GM21619 (cell line): ENCODE data around the gene USP32.
"Not testable (repeated sequence)": the region's sequence is repeated elsewhere in the genome, so short reads cannot be mapped to it uniquely, and the experiment has no call there.

Experiments
- ATAC-seq: cut with Tn5 transposase; IDR thresholded peaks from one replicate; pipeline ENCODE4 v1.9.1; 2021; ENCODE audit not compliant: unreplicated experiment

Gene USP32

DNA sequence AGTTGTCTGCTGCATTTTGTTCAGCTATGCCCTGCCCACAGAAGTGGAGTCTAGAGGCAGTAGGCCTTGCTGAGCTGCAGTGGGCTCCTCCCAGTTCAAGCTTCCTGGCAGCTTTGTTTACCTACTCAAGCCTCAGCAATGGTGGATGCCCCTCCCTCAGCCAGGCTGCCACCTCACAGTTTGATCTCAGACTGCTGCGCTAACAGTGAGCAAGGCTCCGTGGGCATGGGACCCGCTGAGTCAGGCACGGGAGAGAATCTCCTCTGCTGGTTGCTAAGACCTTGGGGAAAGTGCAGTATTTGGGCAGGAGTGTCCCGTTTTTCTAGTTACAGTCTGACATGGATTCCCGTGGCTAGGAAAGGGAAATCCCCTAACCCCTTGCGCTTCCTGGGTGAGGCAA lies 49.4 kb downstream of the USP32 start:
- not testable (repeated sequence) for ATAC-seq

DNA sequence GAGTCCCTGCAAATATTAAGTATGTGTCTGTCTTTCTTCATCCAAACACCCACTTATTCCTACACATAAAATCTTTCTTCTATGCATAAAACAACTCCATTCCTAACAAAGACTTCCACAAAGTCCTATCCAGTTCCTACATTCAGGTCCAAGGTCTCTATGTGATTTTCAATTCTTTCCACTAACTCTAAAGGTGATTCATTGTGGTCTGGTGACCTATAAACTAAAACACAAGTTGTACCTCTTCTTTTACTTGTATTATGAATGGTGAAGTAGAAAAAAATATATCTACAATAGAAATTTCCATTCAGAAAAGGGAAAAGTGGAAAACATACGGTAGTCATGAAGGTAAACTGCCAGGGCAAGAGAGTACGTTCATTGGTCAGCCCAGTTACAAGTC lies 56.6 kb downstream of the USP32 start:
- no peak for ATAC-seq

DNA sequence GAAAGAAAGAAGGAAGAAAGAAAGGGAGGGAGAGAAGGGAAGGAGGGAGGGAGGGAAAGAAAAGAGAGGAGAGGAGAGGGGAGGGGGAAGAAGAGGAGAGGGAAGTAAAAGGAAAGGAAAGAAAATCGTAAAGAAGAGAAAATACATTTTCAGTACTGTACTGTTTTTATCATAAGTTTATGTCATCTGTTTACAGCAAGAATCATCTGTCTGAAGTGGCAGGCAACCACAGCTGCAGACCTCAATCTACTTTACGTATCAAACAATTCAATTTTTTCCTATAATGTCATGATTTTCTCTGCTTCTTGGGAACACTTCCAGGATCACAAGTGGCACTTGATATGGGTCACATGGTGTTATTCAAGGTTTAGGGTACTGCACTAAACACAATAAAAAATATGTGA lies 58.3 kb downstream of the USP32 start:
- no peak for ATAC-seq

DNA sequence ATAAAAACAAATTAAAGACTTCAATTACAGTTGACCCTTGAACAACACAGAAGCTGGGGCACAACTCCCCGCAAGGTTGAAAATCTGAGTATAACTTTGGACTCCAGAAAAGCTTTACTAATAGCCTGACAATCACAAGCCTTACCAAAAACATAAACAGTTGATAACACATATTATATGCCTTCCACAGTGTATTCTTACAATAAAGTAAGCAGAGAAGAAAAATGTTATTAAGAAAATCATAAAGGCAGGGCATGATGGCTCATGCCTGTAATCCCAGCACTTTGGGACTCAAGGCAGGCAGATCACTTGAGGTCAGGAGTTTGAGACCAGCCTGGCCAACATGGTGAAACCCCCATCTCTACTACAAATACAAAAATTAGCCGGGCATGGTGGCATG lies 58.9 kb downstream of the USP32 start:
- ATAC-seq = not testable (repeated sequence)

DNA sequence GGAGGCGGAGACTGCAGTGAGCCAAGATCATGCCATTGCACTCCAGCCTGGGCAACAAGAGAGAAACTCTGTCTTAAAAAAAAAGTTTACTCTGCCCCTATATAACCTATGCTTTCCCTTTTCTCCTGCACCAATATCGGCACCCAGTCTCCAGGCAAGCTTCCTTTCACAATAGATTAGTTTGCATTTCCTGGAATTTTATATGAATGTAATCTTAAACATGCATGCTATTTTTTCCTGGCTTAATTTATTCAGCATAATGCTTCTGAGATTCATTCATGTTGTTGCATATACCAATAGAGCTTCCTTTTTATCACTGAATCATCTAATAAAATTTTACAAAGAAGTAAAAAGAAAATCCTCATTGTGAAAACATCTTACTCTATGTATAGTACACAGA lies 59.4 kb downstream of the USP32 start:
- no peak for ATAC-seq

DNA sequence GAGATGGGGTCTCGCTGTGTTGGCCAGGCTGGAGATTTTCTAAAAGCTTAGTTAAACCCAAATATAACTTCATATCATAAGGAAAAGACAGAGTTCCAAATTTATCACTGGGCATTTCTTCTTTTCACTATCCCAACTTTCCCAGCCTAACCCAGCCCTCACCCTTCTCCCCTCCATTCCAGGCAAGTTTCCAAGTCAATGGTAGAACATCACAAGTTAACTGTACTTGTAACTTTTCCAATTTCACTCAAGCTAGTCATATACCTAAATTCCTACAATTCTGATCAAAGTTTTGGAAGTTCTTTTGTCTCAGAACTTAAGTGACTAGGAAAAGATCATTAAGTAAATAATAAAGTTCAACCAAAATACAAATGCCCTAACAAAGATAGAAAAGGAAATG lies 61.2 kb downstream of the USP32 start:
- no peak for ATAC-seq

DNA sequence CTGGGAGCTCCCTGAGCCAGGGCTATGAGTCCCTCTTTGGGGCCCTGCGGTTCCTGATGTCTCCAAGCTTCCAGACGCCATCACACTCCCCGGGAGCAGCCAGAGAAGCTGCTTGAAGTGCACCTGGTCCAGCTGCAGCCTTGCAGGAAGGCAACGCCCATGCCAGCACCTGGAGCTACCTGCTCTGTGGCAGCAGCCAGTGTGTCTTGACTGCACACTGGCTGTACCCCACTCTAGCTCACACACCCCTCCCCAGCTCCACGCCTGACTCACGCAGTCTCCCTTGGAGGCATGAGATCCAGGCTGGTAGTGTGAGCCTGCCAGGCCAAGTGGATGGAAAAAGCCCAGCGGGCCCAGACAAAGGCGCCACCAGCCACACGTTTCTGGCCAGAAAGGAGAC lies 63.3 kb downstream of the USP32 start:
- no peak for ATAC-seq

DNA sequence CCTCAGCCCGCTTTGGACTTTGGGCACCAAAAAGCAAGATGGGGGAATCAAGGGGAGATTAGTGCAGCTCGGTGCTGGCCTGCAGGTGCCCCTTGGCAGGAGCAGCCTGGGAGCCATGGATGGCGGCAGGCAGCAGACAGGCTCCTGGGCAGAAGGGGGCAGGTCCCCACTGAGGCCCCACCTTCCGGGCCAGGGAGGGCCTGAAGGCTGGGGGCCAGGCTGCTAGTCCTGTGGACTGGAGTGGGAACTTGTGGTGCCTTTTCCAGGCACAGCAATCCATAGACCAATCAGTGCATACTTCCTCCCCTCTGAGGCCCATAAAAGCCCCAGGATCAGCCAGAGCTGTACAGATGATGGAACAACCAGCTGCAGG lies 64.0 kb downstream of the USP32 start:
- no peak for ATAC-seq

DNA sequence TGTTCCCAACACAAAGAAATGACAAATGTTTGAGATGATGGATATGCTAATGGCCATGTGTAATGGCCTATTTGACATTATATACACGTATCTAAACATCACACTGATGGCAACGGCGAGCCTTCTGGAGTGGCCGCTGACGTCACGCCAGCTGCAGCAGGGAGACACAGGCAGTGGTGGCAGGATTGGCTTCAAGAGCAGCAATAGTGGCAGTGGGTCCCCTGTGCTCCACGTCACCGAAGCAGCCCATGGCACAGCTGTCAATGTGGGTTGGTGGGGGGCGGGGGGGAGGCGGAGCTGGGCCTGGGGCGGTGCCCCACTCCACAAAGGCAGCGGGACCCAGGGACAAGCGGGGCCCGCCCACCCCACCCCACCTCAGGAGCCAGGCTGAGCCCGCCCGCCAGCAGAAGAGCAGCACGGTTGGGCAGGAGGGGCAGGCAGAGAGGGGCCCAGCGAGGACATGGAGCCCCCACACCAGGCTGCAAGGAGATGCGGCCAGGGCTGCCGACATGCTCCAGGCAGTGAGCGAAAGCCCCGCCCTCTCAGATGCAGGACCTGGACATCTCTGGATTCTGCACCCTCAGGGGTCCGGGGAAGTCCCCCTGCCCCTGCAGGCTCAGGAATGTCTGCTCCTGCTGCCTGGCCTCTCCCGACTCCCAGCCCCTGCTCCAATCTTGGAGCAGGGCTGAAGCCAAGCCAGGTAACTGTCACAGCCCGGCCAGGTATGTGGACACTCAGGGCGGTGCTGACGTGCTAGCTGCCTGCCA lies 64.6 kb downstream of the USP32 start:
- ATAC-seq = no peak

DNA sequence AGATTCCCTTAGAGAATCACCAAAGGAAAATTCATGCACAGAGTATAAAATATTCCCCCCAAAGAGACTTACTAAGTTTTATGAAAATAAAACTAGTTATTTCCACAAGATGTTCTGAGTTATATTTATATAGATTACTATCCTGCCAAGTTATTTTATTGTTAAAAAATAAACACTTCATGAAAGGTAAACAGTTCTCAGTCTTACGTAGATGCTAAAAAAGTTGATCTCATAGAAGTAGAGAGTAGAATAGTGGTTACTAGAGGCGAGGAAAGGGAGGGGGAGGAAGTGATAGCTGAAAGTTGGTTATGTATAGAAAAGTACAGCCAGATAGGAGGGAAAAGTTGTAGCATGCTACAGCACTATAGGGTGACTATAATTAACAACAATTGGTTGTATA lies 65.2 kb downstream of the USP32 start:
- ATAC-seq = no peak

DNA sequence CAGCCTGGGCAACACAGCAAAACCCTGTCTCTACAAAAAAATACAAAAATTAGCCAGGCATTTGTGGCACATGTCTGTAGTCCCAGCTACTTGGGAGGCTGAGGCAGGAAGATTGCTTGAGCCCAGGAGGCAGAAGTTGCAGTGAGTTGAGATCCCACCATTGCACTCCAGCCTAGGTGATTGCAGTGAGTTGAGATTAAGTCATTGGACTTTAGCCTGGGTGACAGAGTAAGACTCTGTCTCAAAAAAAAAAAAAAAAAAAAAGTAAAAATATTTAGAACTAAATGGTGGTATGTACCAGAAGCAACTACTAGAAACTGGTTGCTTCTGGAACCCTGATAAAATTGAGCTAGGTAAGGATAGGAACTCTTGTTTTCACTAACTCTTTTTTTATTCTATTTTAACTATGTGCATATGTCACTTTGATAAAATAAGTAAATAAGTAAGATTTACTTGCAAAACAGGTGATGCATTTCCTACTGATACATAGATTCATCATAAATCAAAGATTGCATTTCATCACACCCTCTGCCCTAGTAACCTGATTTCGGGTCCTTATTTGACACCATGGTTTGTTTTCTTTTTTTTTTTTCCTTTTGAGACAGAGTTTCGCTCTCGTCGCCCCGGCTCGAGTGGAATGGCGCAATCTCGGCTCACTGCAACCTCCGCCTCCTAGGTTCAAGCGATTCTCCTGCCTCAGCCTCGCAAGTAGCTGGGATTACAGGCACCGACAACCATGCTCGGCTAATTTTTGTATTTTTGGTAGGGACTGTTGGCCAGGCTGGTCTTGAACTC lies 66.0 kb downstream of the USP32 start:
- ATAC-seq = no peak

DNA sequence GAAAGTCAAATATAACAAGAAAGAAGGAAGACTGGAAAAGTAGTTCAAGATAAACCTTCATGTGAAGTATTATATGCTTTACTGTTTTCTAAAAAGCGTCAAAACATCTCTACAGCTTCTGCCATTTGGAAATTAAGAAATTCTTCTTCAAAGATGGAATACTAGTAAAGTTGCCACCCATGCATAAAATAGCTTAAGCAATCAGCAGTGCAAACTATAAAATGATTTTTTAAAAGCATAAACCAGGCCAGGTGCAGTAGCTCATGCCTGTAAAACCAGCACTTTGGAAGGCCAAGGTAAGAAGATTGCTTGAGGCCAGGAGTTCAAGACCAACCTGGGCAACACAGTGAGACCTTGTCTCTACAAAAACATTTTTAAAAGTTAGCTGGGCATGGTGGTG lies 68.2 kb downstream of the USP32 start:
- ATAC-seq = no peak

DNA sequence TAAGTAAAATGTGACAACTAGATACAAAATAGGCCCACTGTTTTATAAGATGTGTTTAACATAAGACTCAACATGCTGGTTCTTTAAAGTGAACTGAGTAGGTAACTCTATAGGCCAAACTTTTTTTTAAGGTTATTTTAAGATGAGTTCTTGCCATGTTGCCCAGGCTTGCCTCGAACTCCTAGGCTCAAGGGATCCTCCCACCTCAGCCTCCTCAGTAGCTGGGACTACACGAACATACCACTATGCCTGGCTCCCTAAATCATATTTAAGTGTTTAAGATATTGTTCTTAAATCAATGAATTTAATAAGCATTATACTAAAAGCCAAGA lies 69.9 kb downstream of the USP32 start:
- ATAC-seq = no peak

DNA sequence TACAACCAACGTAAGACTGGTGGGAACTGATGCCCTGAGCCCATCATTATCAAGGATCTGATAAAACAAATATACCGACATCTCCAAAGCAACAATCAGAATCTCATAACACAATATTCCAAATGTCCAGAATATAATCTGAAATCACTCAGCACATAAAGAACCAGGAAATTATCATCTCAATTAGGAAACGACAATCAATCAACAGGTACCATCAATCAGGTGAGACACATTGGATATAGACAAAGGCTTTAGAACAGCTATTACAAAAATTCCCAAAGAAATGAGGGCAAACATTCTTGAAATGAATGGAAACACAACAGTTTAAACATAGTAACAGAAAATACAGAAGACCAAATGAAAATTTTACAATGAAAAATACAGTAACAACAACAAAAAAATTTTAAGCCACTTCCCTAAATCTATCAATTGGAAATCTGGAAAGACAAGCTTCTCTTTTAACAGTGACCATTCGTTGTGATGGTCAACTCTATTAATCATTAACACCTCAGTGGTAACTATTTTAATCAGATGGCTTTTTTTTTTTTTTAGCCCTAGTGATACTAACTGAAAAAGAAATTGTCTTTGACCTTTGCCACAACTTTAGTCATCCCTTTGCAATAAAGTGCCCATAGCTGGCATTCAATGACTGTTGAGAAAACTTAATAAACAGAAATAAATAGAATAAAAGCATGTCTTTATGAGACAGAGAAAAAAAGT lies 70.4 kb downstream of the USP32 start:
- ATAC-seq = no peak

DNA sequence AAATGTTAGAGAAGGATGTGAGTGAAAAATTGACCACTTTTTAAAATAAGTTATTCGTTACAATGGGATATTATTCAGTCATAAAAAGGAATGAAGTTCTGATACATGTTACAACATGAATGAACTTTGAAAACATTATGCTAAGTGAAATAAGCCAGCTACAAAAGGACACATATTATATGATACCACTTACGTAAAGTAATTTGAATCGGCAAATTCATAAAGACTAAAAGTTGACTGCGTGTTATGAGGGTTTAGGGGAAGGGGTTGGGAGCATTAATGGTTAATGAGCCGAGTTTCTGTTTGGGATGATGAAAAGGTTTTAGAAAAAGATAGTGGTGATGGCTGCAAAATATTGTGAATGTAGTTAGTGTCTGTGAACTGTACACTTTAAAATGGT lies 73.1 kb downstream of the USP32 start:
- ATAC-seq = no peak

DNA sequence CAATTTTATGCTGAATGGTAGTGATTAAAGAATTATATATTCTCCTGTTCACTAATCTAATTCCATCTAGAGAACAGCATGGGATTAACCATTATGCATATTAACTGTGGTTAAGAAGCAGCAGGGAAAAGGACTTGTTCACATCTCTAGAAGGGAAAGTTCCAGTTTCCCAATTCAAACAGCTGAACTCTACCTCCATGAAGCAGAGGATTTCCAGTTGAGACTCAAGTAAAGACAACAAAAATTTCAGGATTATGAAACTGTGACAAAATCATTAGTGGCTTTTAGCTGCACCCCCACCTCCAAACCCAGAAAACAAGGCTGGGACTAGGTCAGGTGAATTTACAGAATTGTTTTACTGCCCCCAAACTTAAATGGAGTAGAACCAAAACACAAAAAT lies 73.6 kb downstream of the USP32 start:
- no peak for ATAC-seq

DNA sequence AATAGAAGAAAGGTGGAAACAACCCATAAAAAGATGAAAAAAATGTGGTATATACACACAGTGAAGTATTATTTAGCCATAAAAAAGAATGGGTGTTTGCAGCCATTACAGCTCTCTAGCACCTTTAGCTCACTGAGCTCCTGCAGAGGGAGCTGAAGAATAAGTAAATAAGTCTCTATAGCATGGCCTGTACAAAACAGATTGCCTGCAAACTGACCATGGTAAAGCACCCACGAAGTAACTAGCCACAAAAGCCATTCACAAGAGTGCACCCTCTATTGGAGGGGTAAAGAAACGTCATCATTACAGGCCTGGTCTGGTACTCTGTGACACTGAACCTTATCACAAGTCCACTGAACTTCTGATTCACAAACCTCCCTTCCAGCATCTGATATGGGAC lies 76.3 kb downstream of the USP32 start:
- ATAC-seq = no peak

DNA sequence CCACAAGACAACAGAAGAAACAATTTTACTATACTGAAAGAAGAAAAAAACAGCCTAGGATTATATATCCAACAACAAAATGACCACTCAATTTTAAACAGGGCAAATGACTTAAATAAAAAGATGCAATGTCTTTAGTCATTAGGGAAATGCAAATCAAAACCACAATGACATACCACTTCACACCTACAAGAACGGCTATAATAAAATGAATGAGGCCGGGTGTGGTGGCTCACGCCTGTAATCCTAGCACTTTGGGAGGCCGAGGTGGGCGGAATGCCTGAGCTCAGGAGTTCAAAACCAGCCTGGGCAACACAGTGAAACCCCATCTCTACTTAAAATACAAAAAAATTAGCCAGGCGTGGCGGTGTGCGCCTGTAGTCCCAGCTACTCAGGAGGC lies 77.0 kb downstream of the USP32 start:
- not testable (repeated sequence) for ATAC-seq

DNA sequence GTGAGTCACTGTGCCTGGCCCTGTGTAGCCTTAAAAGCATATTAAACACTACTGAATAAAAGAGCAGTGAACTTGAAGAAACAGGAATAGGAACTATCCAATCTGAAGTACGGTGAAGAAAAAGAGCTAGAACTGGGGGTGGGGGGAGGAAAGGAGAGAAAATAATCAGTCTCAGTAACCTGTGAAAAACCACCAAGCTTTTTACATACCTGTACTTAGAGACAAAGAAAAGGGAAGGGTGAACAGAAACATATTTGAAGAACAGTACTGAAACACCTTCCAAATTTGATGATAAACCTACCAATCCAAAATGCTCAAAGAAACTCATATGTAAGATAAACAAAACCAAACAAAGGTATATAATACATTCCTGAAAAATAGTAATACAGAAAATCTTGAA lies 77.5 kb downstream of the USP32 start:
- no peak for ATAC-seq

DNA sequence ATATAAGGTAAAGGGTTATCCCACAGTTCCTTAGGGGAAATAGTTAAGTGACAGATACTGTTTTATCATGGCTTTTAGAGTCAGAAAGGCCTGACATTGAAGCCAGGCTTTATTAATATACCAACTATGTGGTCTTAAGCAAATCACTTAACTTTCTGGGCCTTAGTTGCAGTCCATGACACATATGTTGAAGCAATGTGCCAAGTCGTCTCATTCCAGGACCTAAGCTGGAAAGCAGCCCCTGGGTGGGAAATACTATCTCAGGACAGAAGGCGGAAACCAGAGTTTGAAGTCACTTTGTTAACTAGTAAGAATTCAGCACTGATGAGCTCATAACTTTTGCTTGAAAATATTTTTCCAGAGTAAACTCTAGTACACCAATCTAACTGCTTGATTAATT lies 80.0 kb downstream of the USP32 start:
- ATAC-seq = no peak

DNA sequence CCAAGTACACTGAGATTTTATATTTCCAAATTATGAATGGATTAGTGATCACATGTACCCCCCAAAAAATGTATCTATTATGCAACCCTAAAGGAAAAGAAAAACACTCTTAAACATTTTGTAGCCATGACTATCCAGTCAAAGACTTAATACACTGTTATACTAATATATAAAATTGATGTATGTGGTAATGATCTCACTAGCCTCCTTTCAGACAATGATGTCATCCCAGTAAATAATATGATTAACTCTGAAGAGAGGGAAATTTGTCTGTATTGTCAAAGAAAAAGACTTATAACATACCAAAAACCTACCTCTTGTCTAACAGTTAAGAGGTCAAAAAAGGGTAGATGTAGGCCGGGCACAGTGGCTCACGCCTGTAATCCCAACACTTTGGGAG lies 80.7 kb downstream of the USP32 start:
- no peak for ATAC-seq

DNA sequence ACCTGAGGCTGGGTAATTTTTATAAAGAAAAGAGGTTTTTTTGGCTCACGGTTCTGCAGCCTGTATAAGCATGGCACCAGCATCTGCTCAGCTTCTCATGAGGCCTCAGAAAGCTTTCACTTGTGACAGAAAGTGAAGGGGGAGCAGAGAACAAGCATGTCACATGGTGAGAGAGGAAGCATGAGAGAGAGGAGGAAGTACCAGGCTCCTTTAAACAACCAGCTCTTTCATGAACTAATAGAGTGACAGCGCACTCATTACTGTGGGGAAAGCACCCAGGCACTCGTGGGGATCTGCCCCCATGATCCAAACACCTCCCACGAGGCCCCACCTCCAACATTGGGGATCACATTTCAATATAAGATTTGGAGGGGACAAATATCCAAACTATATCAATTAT lies 86.8 kb downstream of the USP32 start:
- peak; percentile 91 for ATAC-seq
